ENCODE measurements around the gene AMH. TPM values are rescaled to one million over a fixed set of nuclear protein-coding genes. Genes with fewer than 3 reads are reported as not detected.

Gene AMH
- total RNA-seq, 1 experiment from 2014 or later = 11.2 TPM

DNA sequence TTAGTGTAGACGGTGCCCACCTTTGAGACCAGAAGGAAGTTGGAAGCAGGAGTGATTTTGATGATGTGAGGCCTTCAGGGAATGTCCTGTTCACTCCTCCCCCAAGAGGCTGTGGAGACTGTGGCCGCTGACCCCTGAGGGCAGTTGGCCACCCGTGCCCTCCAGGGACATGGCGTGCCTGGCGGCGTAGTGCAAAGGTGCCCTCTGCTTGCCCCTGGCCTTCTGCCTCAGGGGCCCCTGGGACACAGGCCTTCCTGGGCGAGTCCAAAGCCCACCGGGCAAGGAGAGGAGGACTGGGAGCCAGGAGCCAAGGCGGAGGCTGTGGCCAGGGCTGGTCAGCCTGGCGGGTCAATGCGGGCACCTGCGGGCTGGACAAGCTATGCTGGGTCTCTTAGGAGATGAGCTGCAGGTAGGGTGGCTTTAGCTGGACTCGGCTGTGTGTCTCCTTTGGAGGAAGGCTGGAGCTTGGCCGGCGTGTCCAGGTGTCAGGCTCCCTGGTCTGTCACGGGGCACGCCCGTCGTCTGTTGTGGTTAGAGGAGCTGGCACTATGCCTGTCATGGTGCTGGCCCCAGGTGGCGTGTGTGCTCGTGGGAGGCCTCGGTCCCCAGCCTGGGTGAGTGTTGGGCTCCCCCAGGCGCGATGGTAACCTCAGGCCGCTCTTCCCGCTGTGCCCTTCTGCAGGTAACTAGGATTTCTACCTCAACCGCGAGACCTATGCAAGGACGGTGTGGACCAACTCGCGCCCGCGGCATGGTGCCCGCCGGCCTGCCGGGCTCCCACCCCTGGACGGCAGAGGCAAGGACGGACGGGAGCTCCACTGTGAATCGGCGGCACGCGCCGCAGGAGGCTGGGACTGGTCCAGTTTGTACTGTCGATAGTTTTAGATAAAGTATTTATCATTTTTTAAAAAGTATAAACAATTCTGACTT, 19.8 kb upstream of the AMH start:
- POLR2A ChIA-PET = interaction anchor here (0.6 to 1.1 kb wide), 2 partner anchors 83 to 93 kb away, joined by 3 read pairs; no protein-coding TSS in a partner anchor
- Mint-ChIP-seq H3K4me3 (no peak overlapping the region), H3K36me3 (peaks cover 23% of the 10 kb centered on the region), H3K27me3 (ENCODE audit: low read depth) (no peaks in the 10 kb centered on the region), H3K9me3 (no peaks in the 10 kb centered on the region), H3K4me1 (no peaks in the 10 kb centered on the region), H3K27ac (peak overlapping the region; percentile 90; the same call in 1 of the 2 replicates)
- TF ChIP-seq IRF2 (CRISPR knock-in tag; IDR thresholded peaks at IDR 0.05; ENCODE audit: borderline replicate concordance, low read depth) (no peak), ZNF232 (CRISPR knock-in tag; IDR thresholded peaks at IDR 0.05) (no peak), KAT7 (CRISPR knock-in tag; IDR thresholded peaks at IDR 0.05; ENCODE audit: borderline replicate concordance) (no peak), SP1 (CRISPR knock-in tag; conservative IDR thresholded peaks at IDR 0.05) (no peak), CREB1 (CRISPR knock-in tag; IDR thresholded peaks at IDR 0.05) (no peak), GTF2I (CRISPR knock-in tag; conservative IDR thresholded peaks at IDR 0.05) (no peak), SMAD4 (CRISPR knock-in tag; IDR thresholded peaks at IDR 0.05) (no peak)
- TF ChIP-seq, protein P1, sequence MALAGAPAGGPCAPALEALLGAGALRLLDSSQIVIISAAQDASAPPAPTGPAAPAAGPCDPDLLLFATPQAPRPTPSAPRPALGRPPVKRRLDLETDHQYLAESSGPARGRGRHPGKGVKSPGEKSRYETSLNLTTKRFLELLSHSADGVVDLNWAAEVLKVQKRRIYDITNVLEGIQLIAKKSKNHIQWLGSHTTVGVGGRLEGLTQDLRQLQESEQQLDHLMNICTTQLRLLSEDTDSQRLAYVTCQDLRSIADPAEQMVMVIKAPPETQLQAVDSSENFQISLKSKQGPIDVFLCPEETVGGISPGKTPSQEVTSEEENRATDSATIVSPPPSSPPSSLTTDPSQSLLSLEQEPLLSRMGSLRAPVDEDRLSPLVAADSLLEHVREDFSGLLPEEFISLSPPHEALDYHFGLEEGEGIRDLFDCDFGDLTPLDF (CRISPR knock-in tag; IDR thresholded peaks at IDR 0.05) = no peak
- TF ChIP-seq, protein P2, sequence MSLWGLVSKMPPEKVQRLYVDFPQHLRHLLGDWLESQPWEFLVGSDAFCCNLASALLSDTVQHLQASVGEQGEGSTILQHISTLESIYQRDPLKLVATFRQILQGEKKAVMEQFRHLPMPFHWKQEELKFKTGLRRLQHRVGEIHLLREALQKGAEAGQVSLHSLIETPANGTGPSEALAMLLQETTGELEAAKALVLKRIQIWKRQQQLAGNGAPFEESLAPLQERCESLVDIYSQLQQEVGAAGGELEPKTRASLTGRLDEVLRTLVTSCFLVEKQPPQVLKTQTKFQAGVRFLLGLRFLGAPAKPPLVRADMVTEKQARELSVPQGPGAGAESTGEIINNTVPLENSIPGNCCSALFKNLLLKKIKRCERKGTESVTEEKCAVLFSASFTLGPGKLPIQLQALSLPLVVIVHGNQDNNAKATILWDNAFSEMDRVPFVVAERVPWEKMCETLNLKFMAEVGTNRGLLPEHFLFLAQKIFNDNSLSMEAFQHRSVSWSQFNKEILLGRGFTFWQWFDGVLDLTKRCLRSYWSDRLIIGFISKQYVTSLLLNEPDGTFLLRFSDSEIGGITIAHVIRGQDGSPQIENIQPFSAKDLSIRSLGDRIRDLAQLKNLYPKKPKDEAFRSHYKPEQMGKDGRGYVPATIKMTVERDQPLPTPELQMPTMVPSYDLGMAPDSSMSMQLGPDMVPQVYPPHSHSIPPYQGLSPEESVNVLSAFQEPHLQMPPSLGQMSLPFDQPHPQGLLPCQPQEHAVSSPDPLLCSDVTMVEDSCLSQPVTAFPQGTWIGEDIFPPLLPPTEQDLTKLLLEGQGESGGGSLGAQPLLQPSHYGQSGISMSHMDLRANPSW (CRISPR knock-in tag; conservative IDR thresholded peaks at IDR 0.05; ENCODE audit: low read depth) = no peak
- TF ChIP-seq, protein P3, sequence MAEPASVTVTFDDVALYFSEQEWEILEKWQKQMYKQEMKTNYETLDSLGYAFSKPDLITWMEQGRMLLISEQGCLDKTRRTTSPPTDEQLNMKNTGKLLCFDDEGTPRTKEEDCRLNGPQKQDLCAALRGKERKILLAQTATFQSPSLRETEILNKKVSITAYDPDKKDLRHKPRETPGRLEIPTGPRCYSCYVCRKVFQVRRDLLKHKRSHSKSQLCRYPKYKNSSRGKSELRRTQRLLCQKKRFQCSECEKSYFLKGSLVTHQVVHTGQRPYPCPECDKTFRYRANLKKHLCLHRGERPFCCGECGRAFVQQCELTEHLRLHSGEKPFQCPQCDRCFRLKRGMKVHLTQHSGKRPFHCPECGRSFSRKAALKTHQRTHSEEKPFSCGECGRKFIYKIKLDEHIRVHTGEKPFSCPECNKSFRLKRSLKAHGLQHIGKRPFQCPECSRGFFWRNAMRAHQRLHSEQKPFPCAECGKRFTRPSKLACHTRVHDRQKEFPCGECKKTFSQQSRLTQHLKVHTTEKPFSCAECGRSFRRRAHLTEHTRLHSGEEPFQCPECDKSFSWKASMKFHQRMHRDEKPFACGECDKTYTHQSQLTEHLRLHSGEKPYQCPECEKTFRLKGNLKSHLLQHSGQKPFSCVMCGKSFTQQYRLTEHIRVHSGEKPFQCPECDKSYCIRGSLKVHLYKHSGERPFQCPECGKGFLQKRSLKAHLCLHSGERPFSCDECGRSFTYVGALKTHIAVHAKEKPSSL (CRISPR knock-in tag; conservative IDR thresholded peaks at IDR 0.05) = no peak
- CTCF ChIA-PET = interaction anchor here (2.6 to 2.8 kb wide), 2 partner anchors 30 to 73 kb away, joined by 7 to 18 read pairs; no protein-coding TSS in a partner anchor
- no peak for DNase-seq (ENCODE audit: low spot score)
- ATAC-seq = no peak

DNA sequence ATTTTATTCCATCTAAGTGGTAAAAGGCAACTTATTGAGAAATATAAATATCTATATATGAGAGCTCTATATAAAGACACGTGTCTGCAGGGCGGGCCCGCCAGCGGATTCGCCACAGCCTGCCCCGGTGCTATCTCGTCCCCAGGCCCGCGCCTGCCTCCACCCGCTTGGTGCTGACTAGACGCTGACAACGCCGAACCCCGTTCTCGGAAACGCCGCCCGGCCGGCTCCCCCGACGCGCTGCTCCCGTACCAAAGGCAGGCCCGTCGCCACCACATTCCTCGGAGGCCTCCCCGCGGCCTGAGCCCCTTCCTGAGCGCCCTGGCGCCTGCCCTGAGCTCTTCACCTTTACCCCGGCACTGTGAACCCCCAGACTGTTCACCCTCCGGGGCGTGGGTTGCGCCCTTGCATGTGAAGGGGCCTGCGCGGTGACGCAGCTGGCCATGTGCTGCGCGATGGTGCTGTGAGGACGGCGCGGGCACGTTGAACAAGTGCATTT, 19.0 kb upstream of the AMH start:
- no peak for ATAC-seq
- Mint-ChIP-seq H3K27ac (peak overlapping the region; percentile 47), H3K9me3 (no peaks in the 10 kb centered on the region), H3K4me1 (peaks cover 2% of the 10 kb centered on the region; the same call in 1 of the 2 replicates), H3K27me3 (ENCODE audit: low read depth) (no peaks in the 10 kb centered on the region), H3K36me3 (peaks cover 16% of the 10 kb centered on the region), H3K4me3 (no peak overlapping the region)
- TF ChIP-seq RORB (CRISPR knock-in tag; IDR thresholded peaks at IDR 0.05) = no peak
- TF ChIP-seq EMX1 (CRISPR knock-in tag; IDR thresholded peaks at IDR 0.05) = no peak
- no peak for TF ChIP-seq ATF1 (CRISPR knock-in tag; IDR thresholded peaks at IDR 0.05)
- TF ChIP-seq, protein P4, sequence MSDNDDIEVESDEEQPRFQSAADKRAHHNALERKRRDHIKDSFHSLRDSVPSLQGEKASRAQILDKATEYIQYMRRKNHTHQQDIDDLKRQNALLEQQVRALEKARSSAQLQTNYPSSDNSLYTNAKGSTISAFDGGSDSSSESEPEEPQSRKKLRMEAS (CRISPR knock-in tag; IDR thresholded peaks at IDR 0.05) = no peak
- TF ChIP-seq ZNF396 (CRISPR knock-in tag; IDR thresholded peaks at IDR 0.05; ENCODE audit: borderline replicate concordance) = no peak
- TF ChIP-seq, protein P5, sequence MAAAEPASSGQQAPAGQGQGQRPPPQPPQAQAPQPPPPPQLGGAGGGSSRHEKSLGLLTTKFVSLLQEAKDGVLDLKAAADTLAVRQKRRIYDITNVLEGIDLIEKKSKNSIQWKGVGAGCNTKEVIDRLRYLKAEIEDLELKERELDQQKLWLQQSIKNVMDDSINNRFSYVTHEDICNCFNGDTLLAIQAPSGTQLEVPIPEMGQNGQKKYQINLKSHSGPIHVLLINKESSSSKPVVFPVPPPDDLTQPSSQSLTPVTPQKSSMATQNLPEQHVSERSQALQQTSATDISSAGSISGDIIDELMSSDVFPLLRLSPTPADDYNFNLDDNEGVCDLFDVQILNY (CRISPR knock-in tag; IDR thresholded peaks at IDR 0.05) = no peak
- TF ChIP-seq, protein P2 (CRISPR knock-in tag; conservative IDR thresholded peaks at IDR 0.05; ENCODE audit: low read depth) = no peak
- TF ChIP-seq ZNF416 (CRISPR knock-in tag; IDR thresholded peaks at IDR 0.05) = no peak
- TF ChIP-seq CREM (CRISPR knock-in tag; IDR thresholded peaks at IDR 0.05) = no peak
- POLR2A ChIA-PET = interaction anchor here (0.6 to 1.1 kb wide), 2 partner anchors 82 to 94 kb away, joined by 3 read pairs; no protein-coding TSS in a partner anchor
- DNase-seq (ENCODE audit: low spot score) = no peak
- CTCF ChIA-PET = interaction anchor here (2.6 to 2.8 kb wide), 2 partner anchors 31 to 74 kb away, joined by 7 to 18 read pairs; no protein-coding TSS in a partner anchor

All from WTC11 (cell line).